GM06990 (cell line): ENCODE data around the gene LMBR1.
A peak's percentile ranks its signal among the peaks of the same experiment; 100 is the strongest.

Experiments used
- DNase-seq: peaks from one replicate; pipeline ENCODE4 v3.0.0-alpha.2; 2011; ENCODE audit not compliant: insufficient read length; ENCODE audit errors: extremely low read depth
- H3K27me3 ChIP-seq: replicated peaks from 2 replicates; pipeline ENCODE4 v1.6.0; 2011; ENCODE audit warnings: low read length; ENCODE audit not compliant: control insufficient read depth, insufficient read depth
- H3K36me3 ChIP-seq: 2 replicates; pipeline ENCODE4 v1.5.1; 2011; ENCODE audit warnings: low read length; ENCODE audit not compliant: control insufficient read depth, insufficient read depth
- H3K4me3 ChIP-seq: replicated peaks from 2 replicates; pipeline ENCODE4 v1.5.1; 2011; ENCODE audit warnings: low read depth, mild to moderate bottlenecking, control low read depth, low read length
- TF ChIP-seq, protein P1 (sequence below): IDR thresholded peaks from 2 replicates; pipeline ENCODE4 v1.5.1; 2011; ENCODE audit warnings: low read length, control low read depth, mild to moderate bottlenecking, inconsistent platforms; ENCODE audit not compliant: insufficient read depth, poor library complexity, severe bottlenecking

The LMBR1 gene

DNA sequence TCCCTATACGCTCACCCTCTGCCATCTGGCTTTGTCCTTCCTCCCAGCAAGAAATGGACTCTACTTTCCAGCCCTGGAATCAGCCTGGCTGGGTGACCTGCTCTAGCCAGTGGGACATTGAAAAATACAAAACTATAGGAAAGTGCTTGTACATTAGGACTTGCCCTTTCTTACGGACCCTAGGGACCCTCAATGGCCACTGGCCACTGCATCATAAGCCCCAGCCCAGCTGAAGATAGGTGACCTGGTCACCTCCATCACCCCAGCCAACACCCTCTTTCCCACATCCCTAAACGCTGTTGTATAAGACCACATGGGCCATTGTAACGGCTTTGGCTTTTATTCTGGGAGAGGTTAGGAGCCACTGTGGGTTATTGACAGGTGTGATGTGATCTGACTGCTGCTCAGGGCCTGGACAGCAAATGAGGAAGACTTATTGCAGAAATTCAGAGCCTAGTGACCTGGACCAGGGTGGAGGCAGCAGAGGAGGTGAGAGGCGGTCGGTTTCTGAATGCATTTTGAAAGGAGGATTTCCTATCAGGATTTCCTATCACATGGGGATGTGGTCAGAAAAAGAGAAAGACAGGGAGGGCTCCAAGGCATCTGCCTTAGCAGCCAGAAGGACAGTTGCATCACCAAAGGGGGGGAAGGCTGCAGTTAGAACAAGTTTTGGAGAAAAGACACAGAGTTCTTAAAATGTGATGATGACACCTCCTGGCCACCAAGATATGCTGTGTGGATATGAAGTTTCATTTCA is 2.2 kb upstream of the LMBR1 start:
- Histone ChIP-seq H3K27me3 (no peaks in the 10 kb centered on the region), H3K4me3 (no peak overlapping the region), H3K36me3 (no peaks in the 10 kb centered on the region)
- DNase-seq = no peak
- TF ChIP-seq, protein P1, sequence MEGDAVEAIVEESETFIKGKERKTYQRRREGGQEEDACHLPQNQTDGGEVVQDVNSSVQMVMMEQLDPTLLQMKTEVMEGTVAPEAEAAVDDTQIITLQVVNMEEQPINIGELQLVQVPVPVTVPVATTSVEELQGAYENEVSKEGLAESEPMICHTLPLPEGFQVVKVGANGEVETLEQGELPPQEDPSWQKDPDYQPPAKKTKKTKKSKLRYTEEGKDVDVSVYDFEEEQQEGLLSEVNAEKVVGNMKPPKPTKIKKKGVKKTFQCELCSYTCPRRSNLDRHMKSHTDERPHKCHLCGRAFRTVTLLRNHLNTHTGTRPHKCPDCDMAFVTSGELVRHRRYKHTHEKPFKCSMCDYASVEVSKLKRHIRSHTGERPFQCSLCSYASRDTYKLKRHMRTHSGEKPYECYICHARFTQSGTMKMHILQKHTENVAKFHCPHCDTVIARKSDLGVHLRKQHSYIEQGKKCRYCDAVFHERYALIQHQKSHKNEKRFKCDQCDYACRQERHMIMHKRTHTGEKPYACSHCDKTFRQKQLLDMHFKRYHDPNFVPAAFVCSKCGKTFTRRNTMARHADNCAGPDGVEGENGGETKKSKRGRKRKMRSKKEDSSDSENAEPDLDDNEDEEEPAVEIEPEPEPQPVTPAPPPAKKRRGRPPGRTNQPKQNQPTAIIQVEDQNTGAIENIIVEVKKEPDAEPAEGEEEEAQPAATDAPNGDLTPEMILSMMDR = no peak

DNA sequence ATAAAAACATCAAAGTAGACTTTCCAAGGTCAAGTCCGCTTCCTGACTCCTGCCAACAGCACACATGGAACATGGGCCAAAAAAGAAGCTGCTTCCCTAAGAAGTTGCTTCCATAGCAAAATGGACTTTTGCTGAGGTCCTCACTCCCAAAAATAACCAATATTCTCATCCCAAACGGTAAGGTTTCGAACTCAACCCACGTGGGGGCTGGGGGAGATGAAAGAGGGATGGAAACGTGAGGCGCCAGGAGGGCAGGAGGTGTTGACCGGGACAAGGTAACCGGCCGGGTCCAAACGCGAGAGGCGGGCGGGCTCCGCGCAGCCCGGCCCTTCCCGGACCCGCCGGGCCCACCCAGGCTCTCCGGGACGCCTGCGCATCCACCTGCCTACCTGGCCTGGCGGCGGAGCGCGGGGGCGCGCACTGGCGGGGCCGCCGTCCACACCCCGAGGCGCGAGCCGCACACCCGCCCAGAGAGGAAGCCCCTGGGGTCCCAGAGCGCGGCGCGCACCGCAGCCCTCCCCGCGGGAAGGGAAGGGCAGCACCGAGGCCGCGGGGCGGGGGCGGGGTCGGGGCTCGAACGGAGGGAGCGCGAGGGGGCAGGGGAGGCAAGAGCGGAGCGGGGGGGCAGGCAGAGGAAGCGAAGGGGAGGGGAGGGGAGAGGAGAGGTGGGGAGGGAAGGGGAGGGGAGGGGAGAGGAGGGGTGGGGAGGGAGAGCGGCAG is 742 bp downstream of the LMBR1 start:
- peak overlapping the region; percentile 90 for H3K4me3 ChIP-seq
- DNase-seq = peak; percentile 78
- no peaks in the 10 kb centered on the region for H3K36me3 ChIP-seq
- TF ChIP-seq, protein P1 = no peak
- H3K27me3 ChIP-seq = no peaks in the 10 kb centered on the region

DNA sequence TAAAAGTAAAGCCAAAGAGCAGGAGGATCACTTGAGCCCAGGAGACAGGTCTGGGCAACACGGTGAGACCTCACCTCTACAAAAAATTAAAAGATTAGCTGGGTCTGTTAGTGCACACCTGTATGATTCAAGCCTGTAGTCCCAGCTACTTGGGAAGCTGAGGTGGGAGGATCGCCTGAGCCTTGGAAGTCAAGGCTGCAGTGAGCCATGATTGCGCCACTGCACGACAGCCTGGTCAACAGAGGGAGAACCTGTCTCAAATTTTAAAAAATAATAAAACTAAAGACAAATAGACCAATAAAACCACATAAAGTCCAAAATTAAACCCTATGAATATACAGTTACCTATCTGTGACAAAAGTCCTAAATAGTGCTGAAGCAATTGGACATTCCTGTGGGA is 3.2 kb downstream of the LMBR1 start:
- H3K36me3 ChIP-seq = no peaks in the 10 kb centered on the region; the same call in 1 of the 2 replicates
- TF ChIP-seq, protein P1 = no peak
- no peak for DNase-seq
- H3K27me3 ChIP-seq = no peaks in the 10 kb centered on the region
- no peak overlapping the region for H3K4me3 ChIP-seq

DNA sequence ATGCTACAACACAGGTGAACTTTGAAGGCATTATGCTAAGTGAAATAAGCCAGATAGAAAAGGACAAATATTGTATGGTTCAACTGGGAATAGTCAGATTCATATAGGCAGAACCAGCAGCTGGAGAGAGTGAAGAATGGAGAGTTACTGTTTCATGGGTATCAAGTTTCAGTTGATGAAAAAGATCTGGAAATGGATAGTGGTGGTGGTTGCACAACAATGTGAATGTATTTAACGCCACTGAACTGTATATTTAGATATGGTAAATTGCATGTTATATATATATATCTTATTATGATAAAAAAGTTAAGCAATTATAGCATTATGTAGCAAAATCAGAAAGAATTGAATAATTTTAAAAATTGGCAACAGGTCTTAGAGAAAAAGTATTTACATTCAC is 3.9 kb downstream of the LMBR1 start:
- no peaks in the 10 kb centered on the region for H3K27me3 ChIP-seq
- TF ChIP-seq, protein P1 = no peak
- H3K4me3 ChIP-seq = no peak overlapping the region
- DNase-seq = no peak
- H3K36me3 ChIP-seq = no peaks in the 10 kb centered on the region; the same call in 1 of the 2 replicates

DNA sequence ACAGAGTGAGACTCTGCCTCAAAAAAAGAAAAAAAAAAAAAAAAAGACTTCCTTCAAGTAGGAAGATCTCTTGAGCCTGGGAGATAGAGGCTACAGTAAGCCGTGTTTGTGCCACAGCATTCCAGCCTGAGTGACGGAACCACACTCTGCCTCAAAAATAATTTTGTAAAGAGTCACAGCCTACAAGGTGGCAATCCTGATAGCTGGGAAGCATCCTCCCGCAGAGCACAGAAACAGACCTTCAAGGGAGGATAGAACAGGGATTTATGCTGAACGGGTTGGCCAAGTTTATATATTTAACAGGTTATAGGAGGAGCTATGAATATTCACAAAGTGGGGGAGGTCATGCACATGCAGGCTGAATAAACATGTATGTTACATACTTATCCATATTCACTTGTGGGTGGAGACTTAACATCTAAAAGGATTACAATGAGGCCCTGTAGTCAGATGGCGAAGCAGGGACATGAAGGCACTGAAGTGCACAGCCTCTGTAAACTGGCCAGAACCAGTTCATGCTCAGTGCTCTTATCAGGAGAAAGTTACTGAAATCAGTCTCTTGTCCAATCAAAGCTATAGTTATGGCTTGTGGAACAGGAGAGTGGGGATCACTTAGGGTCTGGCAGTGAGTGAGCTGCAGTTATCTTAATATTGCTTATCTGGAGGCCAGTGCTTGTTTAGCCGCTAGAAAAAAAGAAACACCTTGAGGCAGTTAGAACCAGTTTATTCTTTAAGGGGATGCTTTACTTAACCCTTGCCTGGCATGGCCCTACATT is 6.8 kb downstream of the LMBR1 start:
- Histone ChIP-seq H3K4me3 (no peak overlapping the region), H3K36me3 (no peaks in the 10 kb centered on the region; the same call in 1 of the 2 replicates), H3K27me3 (no peaks in the 10 kb centered on the region)
- no peak for DNase-seq
- TF ChIP-seq, protein P1 = no peak
